Activated CD8-positive, alpha-beta memory T cell treated with anti-CD3 and anti-CD28 coated beads, Interleukin-2, amount 50 U/mL, for 24 hours (primary cell): ENCODE measurements around the gene EXOC4.
"Not testable (repeated sequence)": the region's sequence is repeated elsewhere in the genome, so short reads cannot be mapped to it uniquely, and the experiment has no call there.

ENCODE experiments used
- DNase-seq: peaks from one replicate; pipeline ENCODE4 v3.0.0-alpha.2; 2020; ENCODE audit errors: extremely low read depth

EXOC4 gene

DNA sequence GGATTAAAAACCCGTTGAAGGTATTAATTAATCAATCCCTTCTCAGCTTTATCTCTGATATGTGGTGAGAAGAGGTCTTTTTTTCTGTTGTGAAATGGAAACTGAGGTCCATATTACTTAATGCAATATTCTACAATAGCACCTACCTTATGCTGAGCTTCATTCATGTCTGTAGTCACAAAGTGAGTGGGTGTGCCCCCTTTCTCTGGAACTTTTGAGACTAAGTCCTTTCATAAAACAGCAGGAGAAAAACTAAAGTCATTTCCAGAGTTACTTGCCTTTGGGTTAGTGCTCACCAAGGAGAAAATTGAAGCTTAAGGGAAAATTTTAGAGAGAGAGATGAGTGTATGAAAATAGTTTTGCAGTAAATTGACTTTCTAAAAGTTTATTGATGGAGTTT lies 61.2 kb downstream of the EXOC4 start:
- no peak for DNase-seq

DNA sequence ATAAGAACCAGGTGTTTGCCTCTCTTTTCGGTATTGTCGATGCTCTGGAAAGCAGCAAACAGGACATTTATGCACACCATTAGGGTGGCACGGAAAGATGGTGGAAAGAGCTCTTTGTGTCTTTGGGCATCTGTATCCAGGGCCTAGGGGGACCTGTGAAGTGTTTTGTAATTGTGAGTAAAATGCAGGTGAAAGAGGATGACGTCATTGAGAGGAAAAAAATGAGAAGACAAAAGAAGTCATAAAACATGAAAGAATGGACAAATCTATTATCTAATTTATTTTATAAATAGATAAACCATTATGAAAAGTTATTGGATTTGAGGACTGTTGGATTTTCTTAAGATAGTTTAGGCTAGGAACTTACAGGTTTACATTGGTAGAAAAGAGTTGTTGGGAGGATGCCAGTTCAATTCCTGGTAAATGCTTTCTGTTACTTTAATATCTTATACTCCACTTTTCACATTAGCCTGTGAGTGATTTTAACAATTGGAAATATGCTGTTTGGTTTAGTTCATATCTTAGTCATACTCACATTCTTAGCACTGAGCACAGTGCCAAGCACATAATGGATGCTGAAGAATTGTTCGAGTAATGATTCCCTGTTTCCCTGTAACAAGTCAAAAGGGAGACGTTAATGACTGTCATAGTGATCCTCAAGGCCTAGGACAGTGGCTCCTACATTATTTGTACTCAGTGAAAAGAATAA lies 62.6 kb downstream of the EXOC4 start:
- DNase-seq, result no peak

DNA sequence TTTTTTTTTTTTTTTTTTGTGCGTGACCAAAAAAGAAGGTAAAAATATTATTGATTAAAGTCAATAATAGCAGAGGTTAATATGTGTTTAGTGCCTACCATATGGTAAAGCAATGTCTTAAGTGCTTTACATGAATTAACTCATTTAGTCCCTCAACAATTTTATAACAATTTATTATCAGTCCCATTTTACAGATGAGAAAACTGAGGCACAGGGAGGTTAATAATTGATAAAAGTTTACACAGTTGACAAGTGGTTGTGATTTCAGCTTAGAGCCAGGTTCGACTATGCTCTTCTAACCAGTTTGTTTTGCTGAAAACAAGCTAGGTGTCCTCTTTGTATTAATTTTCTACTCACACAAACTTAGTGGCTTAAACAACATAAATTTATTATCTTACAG lies 67.0 kb downstream of the EXOC4 start:
- no peak for DNase-seq

DNA sequence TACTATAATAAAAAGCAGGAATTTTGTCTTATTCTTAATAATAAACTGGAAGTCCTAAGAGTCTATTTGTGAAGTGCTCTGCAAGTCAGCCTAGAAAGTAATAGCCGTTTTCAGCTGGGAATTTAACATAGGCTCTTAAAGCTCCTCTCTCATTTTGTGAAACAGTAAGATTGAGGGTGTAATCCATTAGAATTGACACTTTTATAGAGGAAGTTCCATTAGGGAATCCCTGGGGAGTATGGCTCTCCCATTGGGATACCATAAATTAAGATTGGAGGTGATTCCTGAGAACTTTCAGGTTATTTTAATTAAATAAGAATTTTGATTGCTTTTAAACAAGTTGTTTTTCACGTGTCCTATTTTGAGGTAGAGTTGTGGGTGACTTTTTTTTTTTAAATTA lies 68.0 kb downstream of the EXOC4 start:
- DNase-seq, result no peak

DNA sequence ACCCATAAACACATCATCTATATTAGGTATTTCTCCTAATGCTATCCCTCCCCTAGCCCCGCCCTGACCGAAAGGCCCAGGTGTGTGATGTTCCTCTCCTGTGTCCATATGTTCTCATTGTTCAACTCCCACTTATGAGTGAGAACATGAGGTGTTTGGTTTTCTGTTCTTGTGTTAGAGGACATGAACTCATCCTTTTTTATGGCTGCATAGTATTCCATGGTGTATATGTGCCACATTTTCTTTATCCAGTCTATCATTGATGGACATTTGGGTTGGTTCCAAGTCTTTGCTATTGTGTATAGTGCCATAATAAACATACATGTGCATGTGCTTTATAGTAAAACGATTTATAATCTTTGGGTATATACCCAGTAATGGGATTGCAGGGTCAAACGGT lies 68.5 kb downstream of the EXOC4 start:
- not testable (repeated sequence) for DNase-seq

DNA sequence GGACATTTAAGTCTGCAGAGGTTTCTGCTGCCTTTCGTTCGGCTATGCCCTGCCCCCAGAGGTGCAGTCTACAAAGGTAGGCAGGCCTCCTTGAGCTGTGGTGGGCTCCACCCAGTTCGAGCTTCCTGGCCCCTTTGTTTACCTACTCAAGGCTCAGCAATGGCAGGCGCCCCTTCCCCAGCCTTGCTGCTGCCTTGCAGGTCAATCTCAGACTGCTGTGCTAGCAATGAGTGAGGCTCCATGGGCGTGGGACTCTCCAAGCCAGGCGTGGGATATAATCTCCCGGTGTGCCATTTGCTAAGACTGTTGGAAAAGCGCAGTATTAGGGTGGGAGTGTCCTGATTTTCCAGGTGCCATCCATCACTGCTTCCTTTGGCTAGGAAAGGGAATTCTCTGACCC lies 73.9 kb downstream of the EXOC4 start:
- not testable (repeated sequence) for DNase-seq

DNA sequence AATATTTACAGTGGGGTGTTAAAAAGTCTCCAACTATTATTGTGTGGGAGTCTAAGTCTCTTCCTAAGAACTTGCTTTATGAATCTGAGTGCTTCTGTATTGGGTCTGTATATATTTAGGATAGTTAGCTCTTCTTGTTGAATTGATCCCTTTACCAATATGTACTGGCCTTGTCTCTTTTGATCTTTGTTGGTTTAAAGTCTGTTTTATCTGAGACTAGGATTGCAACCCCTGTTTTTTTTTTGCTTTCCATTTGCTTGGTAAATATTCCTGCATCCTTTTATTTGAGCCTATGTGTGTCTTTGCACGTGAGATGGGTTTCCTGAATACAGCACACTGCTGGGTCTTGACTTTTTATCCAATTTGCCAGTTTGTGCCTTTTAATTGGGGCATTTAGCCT lies 75.1 kb downstream of the EXOC4 start:
- not testable (repeated sequence) for DNase-seq

DNA sequence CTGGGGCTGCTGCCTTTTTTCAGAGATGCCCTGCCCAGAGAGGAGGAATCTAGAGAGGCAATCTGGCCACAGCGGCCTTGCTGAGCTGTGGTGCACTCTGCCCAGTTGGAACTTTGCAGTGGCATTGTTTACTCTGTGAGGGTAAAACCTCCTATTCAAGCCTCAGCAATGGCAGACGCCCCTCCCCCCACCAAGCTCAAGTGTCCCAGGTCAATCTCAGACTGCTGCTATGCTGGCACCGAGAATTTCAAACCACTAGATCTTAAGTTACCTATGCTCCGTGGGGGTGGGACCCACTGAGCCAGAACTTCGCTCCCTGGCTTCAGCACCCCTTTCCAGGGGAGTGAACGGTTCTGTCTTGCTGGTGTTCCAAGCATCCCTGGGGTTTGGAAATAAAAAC lies 77.2 kb downstream of the EXOC4 start:
- no peak for DNase-seq

DNA sequence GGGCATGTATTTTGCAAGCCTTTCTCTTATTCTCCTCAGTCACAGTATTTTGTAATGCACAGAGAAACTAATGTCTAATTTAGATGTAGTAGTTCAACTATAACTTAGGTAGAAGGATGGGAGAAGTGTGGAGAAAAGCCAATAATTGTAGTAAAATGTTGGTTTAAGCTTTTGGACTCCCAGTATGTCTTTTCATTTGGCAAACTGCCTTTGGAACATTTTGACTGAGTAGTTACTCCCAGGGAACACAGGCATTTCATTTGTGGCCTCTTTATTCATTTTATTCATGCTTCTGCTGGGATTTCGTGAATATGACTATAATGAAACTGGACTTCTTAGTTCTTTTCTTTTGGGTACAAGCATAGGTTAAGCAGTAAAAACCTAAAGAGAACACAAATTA lies 79.0 kb downstream of the EXOC4 start:
- no peak for DNase-seq

DNA sequence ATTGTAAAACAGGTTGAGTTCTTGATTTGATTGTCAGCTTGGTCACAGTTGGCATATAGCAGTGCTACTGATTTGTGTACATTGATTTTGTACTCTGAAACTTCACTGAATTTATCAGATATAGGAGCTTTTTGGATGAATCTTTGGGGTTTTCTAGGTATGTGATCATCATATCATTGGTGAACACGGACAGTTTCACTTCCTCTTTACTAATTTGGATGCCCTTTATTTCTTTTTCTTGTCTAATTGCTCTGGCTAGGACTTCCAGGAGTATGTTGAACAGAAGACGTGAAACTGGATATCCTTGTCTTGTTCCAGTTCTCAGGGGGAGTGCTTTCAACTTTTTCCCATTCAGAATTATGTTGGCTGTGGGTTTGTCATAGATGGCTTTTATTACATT lies 86.9 kb downstream of the EXOC4 start:
- DNase-seq, result no peak

DNA sequence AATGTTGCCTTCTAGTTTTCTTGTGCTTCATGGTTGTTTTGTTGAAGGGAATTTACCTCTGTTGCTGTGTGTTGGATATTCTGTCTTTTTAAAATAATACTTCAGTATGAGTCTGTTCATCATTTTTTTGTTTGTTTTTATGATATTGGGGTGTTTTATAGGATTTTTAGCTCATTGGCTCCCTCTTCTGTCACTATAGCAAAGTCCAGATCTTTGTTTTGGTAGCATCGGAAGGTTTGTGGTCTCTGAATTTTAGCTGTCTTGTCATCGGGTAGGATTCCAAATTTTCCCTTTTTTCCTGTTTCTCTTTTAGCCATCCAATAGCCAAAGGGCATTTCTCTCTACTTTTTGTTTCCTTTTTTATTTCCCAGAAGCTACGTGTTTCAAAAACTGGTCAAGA lies 91.4 kb downstream of the EXOC4 start:
- DNase-seq, result no peak

DNA sequence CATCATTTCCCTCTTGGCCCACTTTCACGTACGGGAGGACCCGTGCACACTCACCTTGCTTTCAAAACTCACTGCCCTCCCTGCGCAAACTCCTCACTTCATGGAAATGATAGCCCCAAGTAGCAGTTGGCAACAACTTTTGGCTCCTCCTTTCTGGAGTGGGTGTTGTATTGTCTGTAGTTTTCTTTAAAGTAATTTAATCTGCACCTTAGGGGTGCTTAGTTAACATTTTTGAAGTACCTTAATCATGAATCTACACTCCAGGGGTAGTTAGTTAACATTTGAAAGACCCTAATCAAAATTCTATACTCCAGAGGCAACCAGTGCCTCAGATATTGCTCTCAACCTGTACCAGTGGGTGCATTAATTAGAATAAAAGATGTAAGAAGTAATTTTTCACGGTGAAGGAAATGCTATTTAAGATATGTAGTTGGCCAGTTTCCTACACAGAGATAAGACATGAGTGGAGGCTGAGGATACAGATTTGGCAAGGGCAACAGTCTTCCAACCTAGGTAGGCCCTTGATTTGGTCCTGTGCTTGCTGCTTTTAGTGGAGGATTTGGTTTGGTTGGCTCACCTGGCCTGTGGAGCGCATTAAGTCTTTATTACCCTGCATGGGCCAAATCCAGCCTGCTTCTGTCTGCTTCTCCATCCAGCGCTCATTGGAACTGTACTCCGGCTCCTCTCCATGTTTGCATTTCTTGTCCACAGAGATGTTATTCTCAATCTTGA lies 93.0 kb downstream of the EXOC4 start:
- no peak for DNase-seq

DNA sequence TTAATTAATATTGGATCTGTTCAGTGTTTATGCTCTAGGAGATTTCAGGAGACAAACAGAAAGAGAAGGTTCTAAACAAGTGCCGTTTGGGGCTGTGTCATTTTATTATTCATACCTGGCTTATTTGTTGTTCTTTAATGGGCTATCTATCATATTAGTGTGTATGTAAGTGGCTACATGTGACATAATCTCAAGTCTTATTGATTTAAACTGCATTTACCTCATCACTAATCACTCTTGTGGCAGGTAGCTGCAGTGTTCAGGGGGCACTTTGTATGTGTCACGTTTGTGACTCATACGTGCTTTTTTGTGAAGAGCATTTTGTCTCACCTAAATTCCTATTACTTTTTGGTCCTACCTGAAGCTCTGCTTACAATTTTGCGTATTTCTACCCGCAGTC lies 95.4 kb downstream of the EXOC4 start:
- no peak for DNase-seq

DNA sequence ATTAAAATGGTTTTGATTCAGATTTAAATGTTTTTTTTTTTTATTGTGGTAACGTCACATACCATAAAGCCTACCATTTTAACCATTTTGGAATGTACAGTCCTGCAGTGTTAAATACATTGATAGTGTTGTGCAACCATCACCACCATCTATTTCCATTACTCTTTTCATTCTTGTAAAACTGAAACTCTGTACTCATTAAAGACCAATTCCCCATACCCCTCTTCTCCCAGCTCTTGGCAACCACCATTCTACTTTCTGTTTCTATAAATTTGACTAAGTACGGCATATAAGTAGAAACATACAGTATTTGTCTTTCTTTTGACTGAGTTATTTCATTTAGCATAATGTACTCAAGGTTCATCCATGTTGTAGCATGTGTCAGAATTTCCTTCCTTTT lies 96.2 kb downstream of the EXOC4 start:
- no peak for DNase-seq

DNA sequence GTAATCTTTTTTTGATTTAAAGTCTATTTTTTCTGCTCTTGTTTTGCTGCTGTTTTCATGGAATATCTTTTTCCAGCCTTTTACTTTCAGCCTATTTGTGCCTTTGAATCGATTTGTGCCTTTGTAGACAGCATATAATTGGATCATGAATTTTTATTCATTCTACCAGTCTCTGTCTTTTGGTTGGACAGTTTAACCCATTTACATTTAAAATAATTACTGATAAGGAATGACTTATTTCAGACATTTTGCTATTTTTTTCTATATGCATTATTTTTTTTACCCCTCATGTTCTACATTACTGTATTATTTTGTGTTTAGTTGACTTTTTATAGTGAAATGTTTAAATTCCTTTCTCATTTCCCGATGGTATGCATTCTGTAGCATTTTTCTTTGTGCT lies 99.6 kb downstream of the EXOC4 start:
- DNase-seq, result no peak

DNA sequence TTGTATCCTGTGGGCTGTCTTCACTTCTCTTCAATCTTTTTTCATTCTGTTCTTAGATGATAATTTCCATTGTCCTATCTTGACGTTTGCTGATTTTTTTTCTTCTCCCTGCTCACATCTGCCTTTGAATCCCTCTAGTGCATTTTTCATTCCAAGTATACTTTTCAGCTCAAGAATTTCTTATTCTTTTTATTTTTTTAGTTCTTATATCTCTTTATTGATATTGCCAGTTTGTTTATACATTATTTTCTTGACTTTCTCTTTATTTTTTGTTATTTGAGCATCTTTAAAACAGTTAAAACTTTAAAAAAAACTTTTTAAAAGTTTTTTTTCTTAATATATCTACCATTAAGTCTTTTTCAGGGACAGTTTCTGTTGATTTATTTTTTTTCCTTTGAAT lies 100.9 kb downstream of the EXOC4 start:
- DNase-seq, result no peak

DNA sequence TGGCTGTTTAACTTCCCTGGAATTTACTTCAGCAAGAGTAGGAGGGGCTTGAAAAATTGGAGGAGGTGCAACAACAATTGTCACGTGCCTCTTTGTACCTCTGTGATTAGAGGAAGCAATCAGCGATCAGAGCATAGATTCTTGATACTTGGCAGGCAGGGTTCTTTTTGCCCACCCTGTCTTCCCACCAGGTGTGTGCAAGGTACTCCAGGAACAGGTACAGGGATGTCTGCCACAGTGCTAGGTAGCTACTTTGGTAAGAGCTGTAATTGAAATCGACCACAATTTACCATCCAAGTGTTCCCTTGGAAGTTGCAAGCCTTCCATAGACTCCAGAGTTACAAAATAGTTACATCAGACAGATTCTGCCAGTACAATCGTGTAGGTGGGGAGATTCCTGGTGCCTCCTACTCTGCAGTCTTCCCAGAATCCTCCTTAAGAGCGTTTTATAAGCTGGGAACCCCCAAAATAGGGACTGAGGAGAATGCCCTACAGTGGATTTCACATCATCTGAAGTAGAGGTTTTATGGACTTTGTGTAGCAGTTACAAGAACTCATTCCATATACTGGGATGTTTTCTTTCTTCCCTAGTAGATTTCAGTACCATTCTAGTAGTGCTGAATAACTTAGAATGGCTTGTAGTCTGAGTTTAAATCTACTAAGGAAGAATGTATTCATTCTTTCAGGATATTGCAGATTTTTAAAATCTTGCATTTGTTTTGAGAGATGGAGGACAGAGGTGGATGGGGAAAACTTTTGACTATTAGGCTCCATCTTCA lies 101.9 kb downstream of the EXOC4 start:
- DNase-seq, result no peak

DNA sequence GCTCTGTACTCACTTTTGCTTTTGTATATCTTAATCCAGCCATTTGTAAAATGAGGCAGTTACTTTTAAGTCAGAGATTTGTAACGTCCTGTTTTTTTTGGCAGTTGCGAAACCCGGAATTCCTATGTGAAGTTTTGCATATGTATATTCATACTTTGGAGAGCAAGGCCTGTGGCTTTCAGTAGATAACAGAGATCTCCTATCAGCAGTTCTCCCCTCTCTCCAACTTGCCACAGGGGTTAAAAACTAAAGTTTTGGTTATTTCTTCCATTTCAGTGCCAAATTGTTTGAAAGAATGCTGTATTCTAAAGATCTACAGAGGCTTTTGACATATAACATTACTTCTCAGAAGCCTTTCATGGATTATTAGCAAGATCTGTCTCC lies 102.4 kb downstream of the EXOC4 start:
- no peak for DNase-seq

DNA sequence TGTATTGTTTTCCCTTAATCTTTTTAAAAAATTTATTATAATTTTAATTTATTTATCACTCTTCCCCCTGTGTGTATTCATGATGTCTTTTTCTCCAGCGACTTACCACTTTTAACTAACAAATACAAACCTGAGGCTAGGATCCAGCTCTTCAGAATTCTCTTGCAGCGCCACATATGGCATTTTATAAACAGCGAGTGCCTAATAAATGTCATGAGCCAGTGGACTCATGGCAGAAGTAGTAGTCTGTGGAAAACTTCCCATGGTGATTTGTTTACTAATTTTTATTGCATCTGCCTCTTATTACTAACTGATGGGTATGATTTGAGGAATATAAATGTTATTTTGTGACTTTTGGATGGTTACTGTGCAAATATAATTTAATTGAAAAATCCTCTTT lies 102.9 kb downstream of the EXOC4 start:
- DNase-seq, result no peak

DNA sequence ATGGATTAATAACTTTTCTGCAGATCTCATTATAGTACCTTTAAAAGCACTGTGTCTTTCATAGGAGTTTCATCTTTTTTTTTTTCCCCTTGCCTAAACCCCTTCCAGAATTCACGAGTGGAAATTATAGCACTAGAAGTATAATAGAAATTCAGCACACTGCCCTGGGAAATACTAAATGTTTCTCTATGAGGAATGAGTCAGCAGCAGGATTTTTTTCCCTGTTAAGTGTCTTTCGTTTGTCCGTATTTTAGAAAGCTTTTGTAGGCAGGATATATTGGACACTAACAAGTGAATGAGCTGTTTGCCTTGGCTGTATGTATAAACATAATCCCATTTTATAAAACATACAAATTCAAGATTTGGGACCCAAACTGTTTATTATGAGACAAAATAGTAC lies 105.8 kb downstream of the EXOC4 start:
- no peak for DNase-seq

DNA sequence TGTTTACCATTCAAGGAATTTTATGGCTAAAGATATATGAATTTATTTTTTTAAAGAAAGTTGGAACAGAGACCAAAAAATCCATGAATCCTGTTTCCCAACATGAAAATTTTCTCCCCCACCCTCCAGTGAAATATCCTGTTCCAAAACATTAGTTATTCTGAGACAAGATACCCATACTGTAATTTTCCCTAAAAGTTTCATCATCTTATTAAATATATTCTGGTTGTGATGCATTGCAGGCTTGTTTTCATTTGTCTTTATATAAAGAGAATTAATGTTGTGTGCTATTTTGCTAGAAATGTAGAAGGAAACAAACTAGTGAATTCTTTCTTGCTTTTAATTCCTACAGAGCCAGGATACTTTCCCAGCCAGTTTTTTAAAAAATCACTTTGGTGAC lies 106.6 kb downstream of the EXOC4 start:
- DNase-seq, result no peak

DNA sequence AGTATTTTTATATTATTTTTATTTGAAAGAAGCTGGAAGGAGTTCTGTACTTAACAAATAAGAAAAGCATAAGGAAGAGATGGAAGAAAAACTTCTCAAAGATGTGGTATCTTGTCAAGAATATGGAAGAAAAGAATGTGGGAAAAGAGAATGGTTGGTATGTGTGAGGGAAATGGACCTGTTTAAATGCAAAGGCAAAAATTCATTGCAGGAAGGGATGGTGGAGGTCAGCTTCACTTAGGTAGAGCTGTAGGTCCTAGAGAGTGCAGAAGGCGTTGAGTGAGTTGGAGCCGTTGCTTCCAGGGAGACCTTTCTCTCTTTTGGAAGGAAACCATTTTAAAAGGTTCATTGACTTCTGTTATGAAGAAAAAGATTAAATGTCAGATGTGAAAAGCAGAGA lies 107.3 kb downstream of the EXOC4 start:
- no peak for DNase-seq

DNA sequence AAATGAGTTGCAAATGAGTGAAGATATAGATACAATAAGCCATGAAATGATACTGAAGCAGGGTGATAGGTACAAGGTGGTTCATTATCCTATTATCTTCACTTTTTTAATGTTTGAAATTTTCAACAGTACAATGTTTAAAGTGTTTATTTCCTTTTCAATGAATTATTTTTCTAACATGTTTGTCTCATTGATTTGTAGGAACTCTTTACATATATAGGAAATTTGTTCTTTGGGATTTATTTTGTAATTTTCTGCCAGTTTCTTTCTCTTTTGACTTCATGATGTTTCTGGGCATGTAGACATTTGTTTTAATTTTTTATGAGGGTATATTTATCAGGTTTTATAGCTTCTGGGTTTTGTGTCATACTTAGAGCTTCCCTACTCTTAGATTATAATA lies 108.9 kb downstream of the EXOC4 start:
- no peak for DNase-seq
